ENCODE data around the gene PNPLA8.
"Not testable (repeated sequence)": the region's sequence is repeated elsewhere in the genome, so short reads cannot be mapped to it uniquely, and the experiment has no call there.

PNPLA8 gene

GRCh38 chr7:108511939-108512338, 14.0 kb downstream of the PNPLA8 start:
- Histone ChIP-seq H4K91ac (ENCODE audit: low read length) (no peak overlapping the region), H3K4me3 (ENCODE audit: insufficient read depth in 1 of 2, low read depth in 1 of 2, low read length in 2 of 2) (no peak overlapping the region), H2BK120ac (ENCODE audit: low read depth, low read length) (no peak overlapping the region), H3K27me3 (ENCODE audit: control insufficient read depth in 1 of 2, insufficient read depth in 1 of 2, low read length in 2 of 2) (no peaks in the 10 kb centered on the region), H2BK12ac (ENCODE audit: low read length in 2 of 2) (no peak overlapping the region), H3K4me1 (ENCODE audit: control insufficient read depth, insufficient read depth, low read depth, low read length) (no peaks in the 10 kb centered on the region), H3K27ac (ENCODE audit: low read length, poor library complexity, severe bottlenecking) (no peak overlapping the region), H3K23ac (ENCODE audit: low read length in 2 of 2) (no peak overlapping the region), H2AK5ac (ENCODE audit: low read length, severe bottlenecking) (no peak overlapping the region), H3K9me3 (ENCODE audit: control insufficient read depth, low read length) (no peaks in the 10 kb centered on the region), H3K14ac (ENCODE audit: low read length in 2 of 2) (no peak overlapping the region), H4K8ac (ENCODE audit: low read length) (no peak overlapping the region), H3K9ac (ENCODE audit: low read length) (no peak overlapping the region), H3K18ac (ENCODE audit: low read depth in 1 of 2, low read length in 2 of 2) (no peak overlapping the region), H3K4me2 (ENCODE audit: low read length, poor library complexity, severe bottlenecking) (no peak overlapping the region), H3K4ac (ENCODE audit: low read depth in 1 of 2, low read length in 2 of 2) (no peak overlapping the region), H3K36me3 (ENCODE audit: control insufficient read depth in 1 of 2, insufficient read depth in 2 of 2, low read depth in 1 of 2, low read length in 2 of 2) (peaks cover 5 to 48% of the 10 kb centered on the region in 2 experiments), H2BK15ac (ENCODE audit: low read depth, poor library complexity, severe bottlenecking) (no peak overlapping the region), H2AFZ (ENCODE audit: low read depth, low read length) (no peak overlapping the region), H3K79me1 (replicated peaks; ENCODE audit: low read length, poor library complexity, severe bottlenecking) (peaks cover 13% of the 10 kb centered on the region), H2BK5ac (ENCODE audit: low read depth, low read length, poor library complexity, severe bottlenecking) (no peak overlapping the region)
- 96% methylated on average over 3 of the region's 4 CpGs for WGBS
- no peak for DNase-seq

GRCh38 chr7:108504576-108504975, 21.4 kb downstream of the PNPLA8 start:
- WGBS = 90% methylated on average over 2 of the region's 3 CpGs
- not testable (repeated sequence) for H3K4ac ChIP-seq (ENCODE audit: low read depth in 1 of 2, low read length in 2 of 2); H2AK5ac ChIP-seq (ENCODE audit: low read length, severe bottlenecking)

GRCh38 chr7:108503112-108504026, 22.6 kb downstream of the PNPLA8 start:
- no peak overlapping the region for H3K4ac ChIP-seq (ENCODE audit: low read depth in 1 of 2, low read length in 2 of 2)
- 92% methylated on average over 3 of the region's 5 CpGs for WGBS
- peak overlapping the region; percentile 29 for H3K27ac ChIP-seq (ENCODE audit: low read length, poor library complexity, severe bottlenecking)
- no peak overlapping the region for H2BK5ac ChIP-seq (ENCODE audit: low read depth, low read length, poor library complexity, severe bottlenecking)
- no peaks in the 10 kb centered on the region for H3K9me3 ChIP-seq (ENCODE audit: control insufficient read depth, low read length)
- no peak overlapping the region for H2BK12ac ChIP-seq (ENCODE audit: low read length in 2 of 2)
- H3K23ac ChIP-seq (ENCODE audit: low read length in 2 of 2) = no peak overlapping the region
- H3K18ac ChIP-seq (ENCODE audit: low read depth in 1 of 2, low read length in 2 of 2) = no peak overlapping the region
- H4K91ac ChIP-seq (ENCODE audit: low read length) = no peak overlapping the region
- no peak overlapping the region for H3K14ac ChIP-seq (ENCODE audit: low read length in 2 of 2)
- peak overlapping the region; percentile 19 for H3K9ac ChIP-seq (ENCODE audit: low read length)
- no peaks in the 10 kb centered on the region for H3K27me3 ChIP-seq (ENCODE audit: control insufficient read depth in 1 of 2, insufficient read depth in 1 of 2, low read length in 2 of 2)
- H3K4me1 ChIP-seq (ENCODE audit: control insufficient read depth, insufficient read depth, low read depth, low read length) = no peaks in the 10 kb centered on the region
- H2BK120ac ChIP-seq (ENCODE audit: low read depth, low read length) = no peak overlapping the region
- H3K4me2 ChIP-seq (ENCODE audit: low read length, poor library complexity, severe bottlenecking) = no peak overlapping the region
- no peak overlapping the region for H2AK5ac ChIP-seq (ENCODE audit: low read length, severe bottlenecking)
- H4K8ac ChIP-seq (ENCODE audit: low read length) = no peak overlapping the region
- H3K4me3 ChIP-seq (ENCODE audit: insufficient read depth in 1 of 2, low read depth in 1 of 2, low read length in 2 of 2) = peak overlapping the region in 1 of 2 experiments; percentile 4
- no peak overlapping the region for H2BK15ac ChIP-seq (ENCODE audit: low read depth, poor library complexity, severe bottlenecking)
- DNase-seq = no peak
- peaks cover 6 to 39% of the 10 kb centered on the region in 2 experiments for H3K36me3 ChIP-seq (ENCODE audit: control insufficient read depth in 1 of 2, insufficient read depth in 2 of 2, low read depth in 1 of 2, low read length in 2 of 2)
- H3K79me1 ChIP-seq (replicated peaks; ENCODE audit: low read length, poor library complexity, severe bottlenecking) = peaks cover 5% of the 10 kb centered on the region
- no peak overlapping the region for H2AFZ ChIP-seq (ENCODE audit: low read depth, low read length)

More at GRCh38 chr7:108504576-108504975, 21.4 kb downstream of the PNPLA8 start:
- not testable (repeated sequence) for H3K9ac ChIP-seq (ENCODE audit: low read length); H2BK120ac ChIP-seq (ENCODE audit: low read depth, low read length); H4K91ac ChIP-seq (ENCODE audit: low read length); H3K14ac ChIP-seq (ENCODE audit: low read length in 2 of 2); H3K4me3 ChIP-seq (ENCODE audit: insufficient read depth in 1 of 2, low read depth in 1 of 2, low read length in 2 of 2); H3K79me1 ChIP-seq (replicated peaks; ENCODE audit: low read length, poor library complexity, severe bottlenecking); H3K9me3 ChIP-seq (ENCODE audit: control insufficient read depth, low read length); H2BK15ac ChIP-seq (ENCODE audit: low read depth, poor library complexity, severe bottlenecking); H2AFZ ChIP-seq (ENCODE audit: low read depth, low read length); H3K18ac ChIP-seq (ENCODE audit: low read depth in 1 of 2, low read length in 2 of 2); H3K27me3 ChIP-seq (ENCODE audit: control insufficient read depth in 1 of 2, insufficient read depth in 1 of 2, low read length in 2 of 2); H3K4me1 ChIP-seq (ENCODE audit: control insufficient read depth, insufficient read depth, low read depth, low read length); H3K4me2 ChIP-seq (ENCODE audit: low read length, poor library complexity, severe bottlenecking); H3K23ac ChIP-seq (ENCODE audit: low read length in 2 of 2); DNase-seq; H4K8ac ChIP-seq (ENCODE audit: low read length); H3K27ac ChIP-seq (ENCODE audit: low read length, poor library complexity, severe bottlenecking); H2BK12ac ChIP-seq (ENCODE audit: low read length in 2 of 2); H2BK5ac ChIP-seq (ENCODE audit: low read depth, low read length, poor library complexity, severe bottlenecking)
- peaks cover 6 to 27% of the 10 kb centered on the region in 2 experiments for H3K36me3 ChIP-seq (ENCODE audit: control insufficient read depth in 1 of 2, insufficient read depth in 2 of 2, low read depth in 1 of 2, low read length in 2 of 2)

GRCh38 chr7:108499566-108499965, 26.4 kb downstream of the PNPLA8 start:
- H3K4ac ChIP-seq (ENCODE audit: low read depth in 1 of 2, low read length in 2 of 2) = no peak overlapping the region

More at GRCh38 chr7:108499566-108499965, 26.4 kb downstream of the PNPLA8 start:
- Histone ChIP-seq H3K27me3 (ENCODE audit: control insufficient read depth in 1 of 2, insufficient read depth in 1 of 2, low read length in 2 of 2) (no peaks in the 10 kb centered on the region), H3K36me3 (ENCODE audit: control insufficient read depth in 1 of 2, insufficient read depth in 2 of 2, low read depth in 1 of 2, low read length in 2 of 2) (peaks cover 3 to 57% of the 10 kb centered on the region in 2 experiments), H2BK120ac (ENCODE audit: low read depth, low read length) (no peak overlapping the region), H2BK15ac (ENCODE audit: low read depth, poor library complexity, severe bottlenecking) (no peak overlapping the region), H3K27ac (ENCODE audit: low read length, poor library complexity, severe bottlenecking) (no peak overlapping the region), H3K9me3 (ENCODE audit: control insufficient read depth, low read length) (no peaks in the 10 kb centered on the region), H3K23ac (ENCODE audit: low read length in 2 of 2) (no peak overlapping the region), H2BK5ac (ENCODE audit: low read depth, low read length, poor library complexity, severe bottlenecking) (no peak overlapping the region), H2AFZ (ENCODE audit: low read depth, low read length) (no peak overlapping the region), H3K18ac (ENCODE audit: low read depth in 1 of 2, low read length in 2 of 2) (no peak overlapping the region), H3K4me1 (ENCODE audit: control insufficient read depth, insufficient read depth, low read depth, low read length) (no peaks in the 10 kb centered on the region), H3K4me2 (ENCODE audit: low read length, poor library complexity, severe bottlenecking) (no peak overlapping the region), H2AK5ac (ENCODE audit: low read length, severe bottlenecking) (no peak overlapping the region), H4K8ac (ENCODE audit: low read length) (no peak overlapping the region), H2BK12ac (ENCODE audit: low read length in 2 of 2) (no peak overlapping the region), H3K4me3 (ENCODE audit: insufficient read depth in 1 of 2, low read depth in 1 of 2, low read length in 2 of 2) (no peak overlapping the region), H3K9ac (ENCODE audit: low read length) (no peak overlapping the region), H3K14ac (ENCODE audit: low read length in 2 of 2) (no peak overlapping the region), H4K91ac (ENCODE audit: low read length) (no peak overlapping the region), H3K79me1 (replicated peaks; ENCODE audit: low read length, poor library complexity, severe bottlenecking) (peaks cover 2% of the 10 kb centered on the region)
- whole genome bisulfite sequencing = 93% methylated on average over 1 of the region's 1 CpG
- peak; percentile 40 for DNase-seq
